ENCODE results near the gene TMEM158. TPM values are rescaled to one million over a fixed set of nuclear protein-coding genes. Genes with fewer than 3 reads are reported as not detected.
A peak's percentile ranks its signal among the peaks of the same experiment; 100 is the strongest.

The TMEM158 gene
- total RNA-seq: under 1 TPM in 1 of 2 experiments, not detected in 1; 0.09 TPM

DNA sequence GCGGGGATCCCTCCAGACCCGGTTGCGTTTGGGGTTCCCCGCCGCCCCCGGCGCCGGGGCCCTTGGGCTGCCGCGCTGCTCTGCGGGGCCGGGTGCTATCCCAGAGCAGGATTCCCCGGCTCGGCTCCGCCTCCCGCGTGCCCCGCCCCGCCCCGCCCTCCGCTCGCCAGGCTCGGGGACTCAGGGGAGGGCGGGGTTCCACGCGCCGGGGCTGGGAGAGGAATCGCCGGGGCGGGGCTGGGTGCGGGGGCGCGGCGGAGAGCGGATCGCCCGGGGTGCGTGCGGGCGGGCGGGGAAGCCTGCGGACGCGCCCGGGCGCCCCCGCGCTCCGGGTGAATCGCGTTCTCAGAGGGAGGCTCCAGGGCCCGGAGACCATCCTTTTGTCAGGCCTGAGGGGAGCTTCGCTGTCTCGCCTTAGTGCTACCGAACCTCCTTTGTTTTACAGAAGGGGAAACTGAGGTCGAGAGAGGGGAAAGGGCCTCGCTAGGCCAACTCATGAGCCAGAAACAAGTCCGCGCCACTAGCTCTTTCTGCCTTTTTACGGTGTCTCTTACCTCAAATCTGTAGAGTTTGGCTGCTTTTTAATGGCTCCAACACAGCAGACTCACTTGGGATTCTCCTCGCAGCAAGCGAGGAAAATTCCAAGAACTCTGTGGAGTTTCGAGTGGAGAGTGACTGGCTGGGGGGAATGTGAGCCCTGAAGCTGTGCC, at the start of gene TMEM158:
TMEM158 (minus strand) TSS at position 82 of the 710 bp plus-strand sequence. CDS start 260 bp downstream, outside the sequence.
- intact Hi-C loops (cut with DNase I, micrococcal nuclease): loop anchor here in 1 of 2 experiments (1.0 to 5.0 kb wide), 5 partner anchors 59 to 431 kb away; partner anchors contain the start of gene LARS2
- Mint-ChIP-seq H3K36me3 (ENCODE audit: low read depth) (no peaks in the 10 kb centered on the region), H3K4me1 (peaks cover 13% of the 10 kb centered on the region), H3K9me3 (ENCODE audit: low read depth) (no peaks in the 10 kb centered on the region), H3K4me3 (peak within 1 kb of the TSS; percentile 39), H3K27ac (no peak within 1 kb of the TSS), H3K27me3 (peaks cover 63% of the 10 kb centered on the region)
- ChIA-PET POLR2A (no interaction called here), CTCF (interaction anchor here (0.7 to 1.5 kb wide), 3 partner anchors 15 to 467 kb away, joined by 3 to 5 read pairs (median 4); no protein-coding TSS in a partner anchor)
- ATAC-seq (peak; percentile 90), DNase-seq (peak; percentile 89)

GRCh38 chr3:45275006-45275704, 49.1 kb upstream of the TMEM158 start:
- Mint-ChIP-seq H3K4me1 (no peaks in the 10 kb centered on the region), H3K4me3 (no peak overlapping the region), H3K27ac (no peak overlapping the region), H3K9me3 (ENCODE audit: low read depth) (peaks cover 20% of the 10 kb centered on the region), H3K36me3 (ENCODE audit: low read depth) (no peaks in the 10 kb centered on the region), H3K27me3 (peaks cover 19% of the 10 kb centered on the region)
- CTCF ChIA-PET: no interaction called here
- intact Hi-C loops (cut with DNase I, micrococcal nuclease): no loop called here
- POLR2A ChIA-PET: no interaction called here
- no peak for DNase-seq
- ATAC-seq: no peak

- Mint-ChIP-seq H3K4me1 (no peaks in the 10 kb centered on the region), H3K27me3 (peaks cover 21% of the 10 kb centered on the region), H3K9me3 (ENCODE audit: low read depth) (peaks cover 12% of the 10 kb centered on the region), H3K4me3 (no peak overlapping the region), H3K27ac (no peak overlapping the region), H3K36me3 (ENCODE audit: low read depth) (no peaks in the 10 kb centered on the region)
- no peak for ATAC-seq
- POLR2A ChIA-PET: no interaction called here
- CTCF ChIA-PET: no interaction called here
- intact Hi-C loops (cut with DNase I, micrococcal nuclease): no loop called here
- DNase-seq: no peak
Measured at GRCh38 chr3:45273681-45274515, 47.8 kb upstream of the TMEM158 start.

DNA sequence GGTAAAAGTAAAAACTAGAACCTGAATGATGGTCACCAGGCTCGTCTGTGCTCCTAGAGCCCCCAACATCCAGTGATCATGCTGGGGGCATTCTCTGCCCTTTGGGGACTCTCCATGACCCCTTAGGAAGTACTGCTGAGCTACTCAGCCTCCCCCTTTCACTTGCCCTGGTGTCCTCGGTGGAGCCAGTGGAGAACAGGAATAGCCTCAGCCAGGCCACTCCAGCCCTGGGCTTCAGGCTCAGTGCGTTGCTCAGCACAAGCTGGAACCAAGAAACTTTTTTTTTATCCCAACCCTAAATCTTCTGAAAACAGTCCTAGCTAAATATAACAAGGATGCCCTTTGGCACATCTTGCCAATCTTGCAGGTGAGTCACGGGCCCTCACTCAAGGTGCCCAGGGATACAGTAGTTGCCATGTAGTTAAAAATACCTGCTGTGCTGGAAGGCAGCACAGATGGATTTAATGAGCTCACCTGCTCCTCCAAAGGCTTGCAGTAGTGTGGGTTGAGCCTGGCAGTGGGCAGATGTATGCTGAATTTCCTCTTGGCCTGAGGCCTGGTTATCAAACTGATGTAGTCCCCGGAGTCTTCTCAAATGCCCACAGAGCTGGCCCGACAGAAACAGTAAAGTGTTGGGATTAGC, 46.9 kb upstream of the TMEM158 start:
- ChIA-PET CTCF (interaction anchor here (0.6 kb wide), 2 partner anchors 9 to 398 kb away, joined by 3 read pairs; no protein-coding TSS in a partner anchor), POLR2A (no interaction called here)
- H3K4me3 Mint-ChIP-seq: no peak overlapping the region
- ATAC-seq (no peak), DNase-seq (no peak)
- H3K27ac Mint-ChIP-seq: no peak overlapping the region
- peaks cover 21% of the 10 kb centered on the region for H3K27me3 Mint-ChIP-seq
- H3K36me3 Mint-ChIP-seq (ENCODE audit: low read depth): no peaks in the 10 kb centered on the region
- H3K4me1 Mint-ChIP-seq: no peaks in the 10 kb centered on the region
- peaks cover 12% of the 10 kb centered on the region for H3K9me3 Mint-ChIP-seq (ENCODE audit: low read depth)
- intact Hi-C loops (cut with DNase I, micrococcal nuclease): no loop called here

DNA sequence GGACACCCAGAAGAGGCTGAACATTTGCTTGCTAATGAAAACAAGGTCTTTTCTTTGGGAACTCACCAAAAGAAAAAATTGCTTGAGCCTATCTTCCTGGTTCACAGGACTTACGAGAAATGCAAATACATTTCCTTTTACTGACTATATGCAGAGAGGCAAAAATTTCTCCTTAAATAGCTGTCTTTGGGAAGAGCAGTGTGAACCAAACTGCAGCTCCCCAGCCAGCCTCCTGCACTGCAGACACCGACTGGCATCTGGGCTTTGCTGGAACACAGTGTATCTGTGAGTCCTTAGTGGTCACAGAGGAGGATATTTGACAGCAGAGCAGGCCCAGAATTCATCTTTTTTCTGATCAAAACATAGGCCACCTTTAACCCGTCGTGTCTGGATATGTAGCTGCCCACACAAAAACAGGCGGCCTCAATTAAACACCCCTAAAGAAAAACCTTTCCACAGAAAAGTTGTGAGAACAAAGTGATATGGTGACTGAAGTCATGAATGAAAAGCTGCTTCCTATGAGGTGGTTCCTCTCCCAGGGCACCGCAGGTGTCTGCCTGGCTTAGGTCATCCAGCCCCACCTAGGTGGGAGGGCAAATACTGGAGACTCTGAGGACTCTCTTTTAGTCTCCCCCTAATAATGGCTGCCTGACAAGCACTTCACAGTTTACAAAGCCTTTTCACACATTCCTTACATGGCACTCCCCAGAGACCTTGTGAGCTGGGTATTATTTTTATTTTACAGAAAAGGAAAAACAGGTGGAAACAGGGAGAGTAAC, 46.1 kb upstream of the TMEM158 start:
- ChIA-PET POLR2A (no interaction called here), CTCF (interaction anchor here (0.6 to 0.7 kb wide), 2 partner anchors 8 to 192 kb away, joined by 3 read pairs; no protein-coding TSS in a partner anchor)
- no peaks in the 10 kb centered on the region for H3K36me3 Mint-ChIP-seq (ENCODE audit: low read depth)
- intact Hi-C loops (cut with DNase I, micrococcal nuclease): no loop called here
- DNase-seq (no peak), ATAC-seq (no peak)
- peaks cover 21% of the 10 kb centered on the region for H3K27me3 Mint-ChIP-seq
- H3K4me1 Mint-ChIP-seq: peaks cover 2% of the 10 kb centered on the region
- H3K27ac Mint-ChIP-seq: no peak overlapping the region
- H3K9me3 Mint-ChIP-seq (ENCODE audit: low read depth): peaks cover 4% of the 10 kb centered on the region
- no peak overlapping the region for H3K4me3 Mint-ChIP-seq

- H3K27ac Mint-ChIP-seq: no peak overlapping the region
- DNase-seq: no peak
Measured at GRCh38 chr3:45269952-45270351, 43.9 kb upstream of the TMEM158 start.

GRCh38 chr3:45267097-45267496, 41.0 kb upstream of the TMEM158 start:
- Mint-ChIP-seq H3K4me1 (peaks cover 5% of the 10 kb centered on the region), H3K4me3 (no peak overlapping the region), H3K9me3 (ENCODE audit: low read depth) (no peaks in the 10 kb centered on the region), H3K36me3 (ENCODE audit: low read depth) (no peaks in the 10 kb centered on the region), H3K27ac (no peak overlapping the region), H3K27me3 (peaks cover 4% of the 10 kb centered on the region)
- intact Hi-C loops (cut with DNase I, micrococcal nuclease): no loop called here
- ChIA-PET POLR2A (no interaction called here), CTCF (interaction anchor here (0.7 to 1.2 kb wide), 3 partner anchors 9 to 54 kb away, joined by 3 to 6 read pairs (median 3); no protein-coding TSS in a partner anchor)
- no peak for DNase-seq
- peak; percentile 68 for ATAC-seq

More at GRCh38 chr3:45269952-45270351, 43.9 kb upstream of the TMEM158 start:
- Mint-ChIP-seq H3K27me3 (peaks cover 16% of the 10 kb centered on the region), H3K4me1 (peaks cover 5% of the 10 kb centered on the region), H3K9me3 (ENCODE audit: low read depth) (no peaks in the 10 kb centered on the region), H3K4me3 (no peak overlapping the region), H3K36me3 (ENCODE audit: low read depth) (no peaks in the 10 kb centered on the region)
- ATAC-seq: no peak
- intact Hi-C loops (cut with DNase I, micrococcal nuclease): no loop called here
- ChIA-PET CTCF (no interaction called here), POLR2A (no interaction called here)

- H3K4me3 Mint-ChIP-seq: no peak overlapping the region
- H3K27ac Mint-ChIP-seq: no peak overlapping the region
- no peak for DNase-seq
- CTCF ChIA-PET: interaction anchor here (0.6 to 1.3 kb wide), 2 partner anchors 221 to 1634 kb away, joined by 3 to 4 read pairs; no protein-coding TSS in a partner anchor
- no peaks in the 10 kb centered on the region for H3K9me3 Mint-ChIP-seq (ENCODE audit: low read depth)
- no peaks in the 10 kb centered on the region for H3K36me3 Mint-ChIP-seq (ENCODE audit: low read depth)
- no peak for ATAC-seq
- peaks cover 2% of the 10 kb centered on the region for H3K27me3 Mint-ChIP-seq
- intact Hi-C loops (cut with DNase I, micrococcal nuclease): no loop called here
- H3K4me1 Mint-ChIP-seq: no peaks in the 10 kb centered on the region
- POLR2A ChIA-PET: no interaction called here
Measured at GRCh38 chr3:45261333-45262110, 35.4 kb upstream of the TMEM158 start.

GRCh38 chr3:45259133-45259532, 33.0 kb upstream of the TMEM158 start:
- Mint-ChIP-seq H3K27me3 (peaks cover 2% of the 10 kb centered on the region), H3K36me3 (ENCODE audit: low read depth) (no peaks in the 10 kb centered on the region), H3K4me1 (no peaks in the 10 kb centered on the region), H3K4me3 (no peak overlapping the region), H3K9me3 (ENCODE audit: low read depth) (no peaks in the 10 kb centered on the region), H3K27ac (no peak overlapping the region)
- ATAC-seq: no peak
- ChIA-PET POLR2A (no interaction called here), CTCF (interaction anchor here (2.2 kb wide), 1 partner anchor 8 kb away, joined by 6 read pairs; no protein-coding TSS in a partner anchor)
- no peak for DNase-seq
- intact Hi-C loops (cut with DNase I, micrococcal nuclease): no loop called here

- H3K4me1 Mint-ChIP-seq: no peaks in the 10 kb centered on the region
- intact Hi-C loops (cut with DNase I, micrococcal nuclease): no loop called here
- POLR2A ChIA-PET: no interaction called here
Measured at GRCh38 chr3:45258317-45258716, 32.2 kb upstream of the TMEM158 start.

More at GRCh38 chr3:45258317-45258716, 32.2 kb upstream of the TMEM158 start:
- Mint-ChIP-seq H3K4me3 (no peak overlapping the region), H3K36me3 (ENCODE audit: low read depth) (no peaks in the 10 kb centered on the region), H3K27ac (no peak overlapping the region), H3K27me3 (peaks cover 2% of the 10 kb centered on the region), H3K9me3 (ENCODE audit: low read depth) (no peaks in the 10 kb centered on the region)
- CTCF ChIA-PET: interaction anchor here (2.2 kb wide), 1 partner anchor 9 kb away, joined by 6 read pairs; no protein-coding TSS in a partner anchor
- DNase-seq (no peak), ATAC-seq (no peak)

Data from activated CD4-positive, alpha-beta T cell treated with anti-CD3 and anti-CD28 coated beads for 36 hours (primary cell).